SIG-M5 treated with dmso at 0.1 percent for 504 hours (cell line): ENCODE results near the gene ABCC4.
"Not testable (repeated sequence)": the region's sequence is repeated elsewhere in the genome, so short reads cannot be mapped to it uniquely, and the experiment has no call there.

ENCODE experiments used
- DNase-seq: peaks from one replicate; lab custom pipeline; 2025; ENCODE audit not compliant: unreplicated experiment; lab: John Stamatoyannopoulos, UW

Gene ABCC4

GRCh38 chr13:95298169-95298965 lies 2.9 kb downstream of the ABCC4 start:
- DNase-seq: no peak

DNA sequence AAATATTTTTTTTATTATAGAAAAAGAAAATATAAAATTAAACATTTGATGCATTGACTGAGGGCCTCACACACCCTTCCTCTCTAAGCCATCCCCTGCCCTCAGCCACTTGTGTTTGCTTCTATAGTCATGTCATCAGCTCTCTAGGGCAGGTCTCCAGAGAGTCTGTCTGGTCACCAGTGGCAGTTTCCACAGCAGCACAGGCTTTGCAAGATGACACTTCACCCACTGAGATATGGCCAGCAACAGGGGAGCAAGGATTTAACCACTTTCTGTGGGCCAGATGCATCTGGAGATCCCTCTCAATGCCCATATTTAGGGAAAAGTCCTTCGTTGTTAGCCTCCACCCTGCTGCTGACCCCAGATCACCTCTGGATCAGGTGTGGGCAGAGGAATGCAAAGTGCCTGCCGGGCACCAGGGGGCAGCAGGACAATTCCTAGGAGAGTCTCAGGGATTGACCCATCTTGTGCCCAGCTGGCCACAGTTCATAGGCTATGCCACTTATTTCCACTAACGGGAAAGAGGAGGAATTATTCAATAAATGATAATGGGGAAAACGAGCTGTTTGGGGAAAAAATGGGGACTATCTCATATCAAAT lies 4.8 kb downstream of the ABCC4 start:
- no peak for DNase-seq

- DNase-seq: no peak
Observed at GRCh38 chr13:95295026-95295425, 6.2 kb downstream of the ABCC4 start.

- DNase-seq: no peak
Observed at GRCh38 chr13:95292622-95293021, 8.6 kb downstream of the ABCC4 start.

- DNase-seq: not testable (repeated sequence)
Observed at GRCh38 chr13:95289901-95290300, 11.3 kb downstream of the ABCC4 start.

- no peak for DNase-seq
Observed at GRCh38 chr13:95289020-95289444, 12.2 kb downstream of the ABCC4 start.

DNA sequence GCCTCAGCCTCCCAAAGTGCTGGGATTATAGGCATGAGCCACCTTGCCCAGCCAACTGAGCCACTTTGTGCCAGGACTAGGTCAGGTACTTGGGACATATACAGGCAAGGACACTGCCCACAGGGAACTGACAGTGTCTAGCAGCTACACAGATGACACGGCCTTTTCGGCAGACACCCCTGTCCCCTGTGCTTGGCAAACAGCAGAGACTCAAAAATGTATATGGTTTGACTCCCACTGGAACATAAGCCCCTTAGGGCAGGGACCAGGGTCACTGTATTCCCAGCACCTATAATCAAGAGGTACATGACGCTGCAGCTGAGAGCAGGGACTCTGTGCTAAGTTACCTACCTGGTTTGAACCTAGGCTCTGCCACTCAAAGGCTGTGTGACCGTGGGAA lies 16.8 kb downstream of the ABCC4 start:
- DNase-seq: no peak

DNA sequence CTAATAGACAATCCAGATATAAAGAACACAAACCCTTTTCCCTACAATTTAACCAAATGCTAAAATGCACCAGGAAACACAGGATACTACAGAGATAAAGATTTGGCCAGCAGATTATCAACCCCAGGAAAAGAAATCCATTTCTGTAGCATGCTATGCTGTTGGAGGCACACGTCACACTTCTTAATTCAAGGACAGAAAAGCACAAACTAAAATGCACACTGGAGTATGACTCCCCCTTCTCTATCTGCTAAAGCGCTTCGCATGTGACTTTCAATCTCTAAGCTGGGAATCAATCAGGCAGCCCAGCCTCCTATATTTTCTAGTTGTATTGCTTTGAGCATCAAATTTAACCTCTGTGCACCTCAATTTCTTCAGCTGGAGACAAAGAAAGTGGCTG lies 22.2 kb downstream of the ABCC4 start:
- no peak for DNase-seq

DNA sequence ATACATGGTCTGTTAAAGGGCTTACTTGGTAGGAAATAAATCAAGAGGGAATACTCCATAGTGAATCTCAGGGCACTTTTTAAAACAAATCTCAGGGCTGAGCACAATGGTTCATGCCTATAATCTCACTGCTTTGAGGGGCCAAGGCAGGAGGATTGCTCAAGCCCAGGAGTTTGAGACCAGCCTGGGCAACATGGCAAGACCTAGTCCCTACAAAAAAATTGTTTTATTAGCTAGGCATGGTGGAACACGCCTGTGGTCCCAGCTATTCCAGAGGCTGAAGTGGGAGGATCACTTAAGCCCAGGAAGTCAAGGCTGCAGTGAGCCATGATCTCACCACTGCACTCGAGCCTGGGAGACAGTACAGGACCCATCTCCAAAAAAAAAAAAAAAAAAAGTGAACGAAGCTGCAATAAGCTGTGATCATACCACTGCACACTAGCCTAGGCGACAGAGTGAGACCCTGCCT lies 25.2 kb downstream of the ABCC4 start:
- no peak for DNase-seq

DNA sequence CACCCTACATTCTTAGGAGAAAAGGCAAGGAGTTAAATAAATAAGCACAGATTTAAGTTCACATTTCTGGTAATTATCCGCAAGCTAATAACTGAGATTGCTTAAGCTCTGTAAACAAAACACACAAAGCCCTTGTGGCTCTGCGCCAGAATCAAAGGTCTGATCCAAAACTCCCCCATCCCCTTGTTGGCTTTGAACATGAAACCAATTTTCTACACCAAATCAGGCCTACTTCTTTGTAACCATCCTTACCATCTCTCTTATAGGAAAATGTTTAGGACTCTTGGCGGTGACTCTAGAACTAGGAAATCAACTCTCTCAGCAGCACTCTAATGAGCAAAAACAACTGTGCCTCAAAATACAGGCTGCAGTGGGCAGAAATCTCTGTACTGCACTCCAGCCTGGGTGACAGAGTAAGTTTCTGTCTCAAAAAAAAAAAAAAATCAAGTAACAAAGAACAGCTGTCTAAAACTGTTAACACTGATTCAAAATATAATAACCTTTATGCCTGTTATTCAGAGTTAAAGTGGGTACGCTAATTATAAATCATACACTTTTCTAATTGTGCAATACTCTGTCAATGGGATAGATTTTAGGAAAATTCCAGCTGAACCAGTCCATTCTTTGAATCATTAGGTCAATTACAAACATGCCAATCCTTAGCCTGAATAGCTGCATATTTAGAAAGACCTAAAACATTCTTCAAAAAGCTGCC lies 25.8 kb downstream of the ABCC4 start:
- no peak for DNase-seq

DNA sequence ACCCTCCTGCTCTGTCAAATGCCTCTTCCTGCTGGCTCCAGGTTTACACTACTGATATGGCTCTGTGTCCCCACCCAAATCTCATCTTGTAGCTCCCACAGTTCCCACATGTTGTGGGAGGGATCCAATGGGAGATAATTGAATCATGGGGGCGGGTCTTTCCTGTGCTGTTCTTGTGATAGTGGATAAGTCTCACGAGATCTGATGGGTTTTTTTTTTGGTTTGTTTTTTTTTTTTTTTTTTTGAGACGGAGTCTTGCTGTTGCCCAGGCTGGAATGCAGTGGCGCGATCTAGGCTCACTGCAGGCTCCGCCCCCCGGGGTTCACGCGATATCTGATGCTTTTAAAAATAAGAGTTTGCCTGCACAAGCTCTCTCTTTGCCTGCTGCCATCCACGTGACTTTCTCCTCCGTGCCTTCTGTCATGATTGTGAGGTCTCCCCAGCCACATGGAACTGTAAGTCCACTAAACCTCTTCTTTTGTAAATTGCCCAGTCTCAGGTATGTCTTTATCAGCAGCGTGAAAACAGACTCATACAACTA lies 27.6 kb downstream of the ABCC4 start:
- DNase-seq: not testable (repeated sequence)

DNA sequence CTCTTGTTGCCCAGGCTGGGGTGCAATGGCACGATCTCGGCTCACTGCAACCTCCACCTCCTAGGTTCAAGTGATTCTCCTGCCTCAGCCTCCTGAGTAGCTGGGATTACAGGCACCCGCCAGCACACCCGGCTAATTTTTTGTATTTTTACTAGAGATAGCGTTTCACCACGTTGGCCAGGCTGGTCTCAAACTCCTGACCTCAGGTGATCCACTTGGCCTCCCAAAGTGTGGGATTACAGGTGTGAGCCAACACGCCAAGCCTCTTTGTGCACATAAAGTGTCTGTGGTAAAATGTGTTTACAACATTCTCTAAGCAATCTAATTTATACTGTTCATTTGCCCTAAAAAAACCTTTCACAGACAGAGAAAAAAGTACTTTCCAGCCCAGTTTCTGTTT lies 29.2 kb downstream of the ABCC4 start:
- not testable (repeated sequence) for DNase-seq

- no peak for DNase-seq
Observed at GRCh38 chr13:95269756-95270155, 31.5 kb downstream of the ABCC4 start.

DNA sequence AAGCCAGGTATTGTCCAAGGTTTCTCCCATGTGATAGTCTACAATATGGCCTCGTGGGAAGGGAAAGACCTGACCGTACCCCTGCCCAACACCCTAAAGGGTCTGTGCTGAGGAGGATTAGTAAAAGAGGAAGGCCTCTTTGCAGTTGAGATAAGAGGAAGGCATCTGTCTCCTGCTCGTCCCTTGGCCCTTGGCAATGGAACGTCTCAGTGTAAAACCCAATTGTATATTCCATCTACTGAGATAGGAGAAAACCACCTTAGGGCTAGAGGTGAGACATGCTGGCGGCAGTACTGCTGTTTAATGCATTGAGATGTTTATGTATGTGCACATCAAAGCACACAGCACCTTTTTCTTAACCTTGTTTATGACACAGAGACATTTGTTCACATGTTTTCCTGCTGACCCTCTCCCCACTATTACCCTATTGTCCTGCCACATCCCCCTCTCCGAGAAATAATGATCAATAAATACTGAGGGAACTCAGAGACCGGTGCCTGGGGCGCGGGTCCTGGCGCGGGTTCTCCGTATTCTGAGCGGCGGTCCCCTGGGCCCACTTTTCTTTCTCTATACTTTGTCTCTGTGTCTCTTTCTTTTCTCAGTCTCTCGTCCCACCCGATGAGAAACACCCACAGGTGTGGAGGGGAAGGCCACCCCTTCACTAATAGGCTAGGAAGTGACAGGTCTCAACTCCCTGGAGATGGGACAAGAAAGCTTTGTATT lies 32.7 kb downstream of the ABCC4 start:
- not testable (repeated sequence) for DNase-seq

- DNase-seq: no peak
Observed at GRCh38 chr13:95267662-95268342, 33.4 kb downstream of the ABCC4 start.

GRCh38 chr13:95264225-95264624 lies 37.0 kb downstream of the ABCC4 start:
- DNase-seq: no peak

DNA sequence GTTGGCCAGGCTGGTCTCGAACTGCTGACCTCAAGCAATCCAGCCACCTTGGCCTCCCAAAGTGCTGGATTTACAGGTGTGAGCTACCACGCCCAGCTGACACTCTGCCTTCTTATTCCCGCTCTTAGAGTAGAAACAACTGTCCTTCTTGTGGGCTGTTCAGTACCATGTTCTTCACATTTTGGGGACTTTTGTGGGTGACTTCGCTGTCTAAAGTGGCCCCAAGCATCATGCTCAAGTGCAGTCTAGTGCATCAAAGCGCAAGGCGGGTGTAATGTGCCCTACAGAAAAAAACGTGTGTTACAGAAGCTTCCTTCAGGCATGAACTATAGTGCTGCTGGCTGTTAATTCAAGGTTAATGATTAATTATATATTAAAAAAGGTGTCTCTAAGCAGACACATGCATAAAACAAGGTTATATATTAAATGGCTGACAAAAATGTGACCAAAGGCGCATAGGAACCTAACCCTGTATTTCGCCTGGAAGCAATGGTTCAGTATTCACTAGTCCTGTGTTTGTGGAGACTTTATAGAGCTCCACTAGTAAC lies 38.3 kb downstream of the ABCC4 start:
- DNase-seq: no peak

GRCh38 chr13:95261956-95262355 lies 39.3 kb downstream of the ABCC4 start:
- DNase-seq: no peak

GRCh38 chr13:95260031-95260525 lies 41.2 kb downstream of the ABCC4 start:
- DNase-seq: no peak

DNA sequence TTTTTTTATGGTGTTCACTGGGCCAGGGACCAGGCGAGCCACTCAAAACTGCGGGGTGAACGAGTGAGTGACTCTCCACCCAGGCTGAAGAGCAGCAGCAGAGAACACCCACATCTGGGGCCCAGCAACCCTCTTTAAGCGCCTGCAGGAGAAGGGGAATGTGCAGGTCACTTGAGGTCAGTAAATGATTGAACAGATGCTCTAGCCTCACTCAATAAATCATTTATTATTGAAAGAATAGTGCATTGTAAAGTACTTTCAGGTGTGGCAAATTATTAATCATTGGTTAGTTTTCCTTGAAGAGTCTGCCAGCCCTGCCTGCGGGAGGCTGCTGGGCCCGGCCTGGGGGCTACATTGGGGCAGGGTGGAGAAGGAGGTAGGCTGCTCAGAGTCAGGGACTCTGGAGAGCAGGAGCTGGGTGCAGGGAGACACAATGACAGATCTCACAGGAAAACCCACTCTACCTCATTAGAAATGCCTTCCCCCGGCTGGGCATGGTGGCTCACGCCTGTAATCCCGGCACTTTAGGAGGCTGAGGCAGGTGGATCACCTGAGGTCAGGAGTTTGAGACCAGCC lies 42.5 kb downstream of the ABCC4 start:
- DNase-seq: no peak
